Anterior cingulate cortex (tissue), 58 donors: Measurements from ENCODE around the gene LMAN1.

ENCODE experiments used
- DNase-seq, 58 donors: peaks; one replicate each; lab custom pipeline; 2025; lab: John Stamatoyannopoulos, UW

The LMAN1 gene

GRCh38 chr18:59358712-59359575 lies at the start of gene LMAN1:
TSS of gene LMAN1 (minus strand) at chr18:59359265. CDS start at chr18:59359244, 21 bp downstream.
- DNase-seq = peak; percentile 41 to 97 (median 91)

GRCh38 chr18:59402432-59403090 lies 43.5 kb upstream of the LMAN1 start:
- DNase-seq = peak in 53 of 58 donors; percentile 4 to 83 (median 40)

- DNase-seq = no peak
Measured at GRCh38 chr18:59400407-59400806, 41.3 kb upstream of the LMAN1 start.

- DNase-seq = no peak
Measured at GRCh38 chr18:59395226-59396175, 36.4 kb upstream of the LMAN1 start.

GRCh38 chr18:59393381-59393780 lies 34.3 kb upstream of the LMAN1 start:
- DNase-seq = no peak

- DNase-seq = no peak
Measured at GRCh38 chr18:59388817-59389216, 29.8 kb upstream of the LMAN1 start.

GRCh38 chr18:59387687-59388565 lies 28.9 kb upstream of the LMAN1 start:
- peak in 6 of 58 donors; percentile 2 to 34 (median 11) for DNase-seq

GRCh38 chr18:59386909-59387686 lies 28.0 kb upstream of the LMAN1 start:
- DNase-seq = peak in 4 of 58 donors; percentile 1 to 34 (median 15)

- no peak for DNase-seq
Measured at GRCh38 chr18:59385191-59385590, 26.1 kb upstream of the LMAN1 start.

GRCh38 chr18:59383851-59384250 lies 24.8 kb upstream of the LMAN1 start:
- DNase-seq = no peak

- no peak for DNase-seq
Measured at GRCh38 chr18:59382383-59382782, 23.3 kb upstream of the LMAN1 start.

GRCh38 chr18:59381949-59382348 lies 22.9 kb upstream of the LMAN1 start:
- no peak for DNase-seq

GRCh38 chr18:59380706-59381105 lies 21.6 kb upstream of the LMAN1 start:
- no peak for DNase-seq

- no peak for DNase-seq
Measured at GRCh38 chr18:59379772-59380522, 20.9 kb upstream of the LMAN1 start.

GRCh38 chr18:59377613-59378337 lies 18.7 kb upstream of the LMAN1 start:
- DNase-seq = no peak

GRCh38 chr18:59376351-59376935 lies 17.4 kb upstream of the LMAN1 start:
- DNase-seq = no peak

- no peak for DNase-seq
Measured at GRCh38 chr18:59374128-59374527, 15.1 kb upstream of the LMAN1 start.
